GM12878 (cell line): Measurements from ENCODE around the gene YES1. TPM values are rescaled to one million over a fixed set of nuclear protein-coding genes. Genes with fewer than 3 reads are reported as not detected.

ENCODE experiments used
- ATAC-seq: fragments of 200-7000 bp; cut with Tn5 transposase; 3 replicates; pipeline ENCODE4 v1.9.1; 2020; ENCODE audit warnings: mild to moderate bottlenecking, moderate library complexity
- BruUV-seq: library from RNA; stranded (reverse); fragments of 400-500 nt; replicated peaks from 2 replicates; lab custom pipeline; 2021; lab: Mats Ljungman, UMichigan
- CTCF ChIA-PET: fragments of 300-600 bp; sonication (Branson Sonifier 250); formaldehyde crosslinking; extraction: SDS; loops from one replicate; lab custom pipeline; 2021; ENCODE audit warnings: inconsistent platforms; lab: Yijun Ruan, JAX
- POLR2A ChIA-PET: fragments of 350-600 bp; formaldehyde crosslinking; extraction: SDS; loops from one replicate; lab custom pipeline; 2021; ENCODE audit warnings: inconsistent platforms; lab: Charles Lee
- RAD21 ChIA-PET: fragments of 300-600 bp; sonication (Branson Sonifier 250); formaldehyde crosslinking; loops from one replicate; lab custom pipeline; 2023; ENCODE audit warnings: antibody characterized with exemption; ENCODE audit not compliant: unreplicated experiment; lab: Charles Lee
- SMC1A ChIA-PET: fragments of 300-600 bp; sonication (Branson Sonifier 250); formaldehyde crosslinking; loops from one replicate; lab custom pipeline; 2023; ENCODE audit not compliant: unreplicated experiment, uncharacterized antibody; lab: Charles Lee
- DNase-seq: peaks from one replicate; pipeline ENCODE4 v3.0.0-alpha.2; 2011; ENCODE audit warnings: low read depth, low spot score
- FAIRE-seq: peaks from 3 replicates; lab custom pipeline; 2011; peaks lifted over from hg19 to GRCh38; lab: Jason Lieb, UNC
- H2AFZ ChIP-seq: 2 replicates; pipeline ENCODE4 v1.6.0; 2011; ENCODE audit warnings: low read depth, low read length, control low read depth; ENCODE audit not compliant: control insufficient read depth
- H3K27ac ChIP-seq: 2 replicates; pipeline ENCODE4 v1.5.1; 2011; ENCODE audit warnings: control low read depth; ENCODE audit not compliant: control insufficient read depth, insufficient read depth
- H3K27me3 ChIP-seq, 2 experiments: replicated peaks in 1 of 2; 2 replicates each; pipeline versions ENCODE4 v1.6.0 to v1.6.1; 2011; ENCODE audit warnings: low read length in 1 of 2; ENCODE audit not compliant: control insufficient read depth in 2 of 2, insufficient read depth in 2 of 2
- H3K36me3 ChIP-seq, 2 experiments: 2 replicates each; pipeline ENCODE4 v1.5.1; 2011; ENCODE audit warnings: low read length in 1 of 2; ENCODE audit not compliant: control insufficient read depth in 2 of 2, insufficient read depth in 2 of 2
- H3K4me1 ChIP-seq: 2 replicates; pipeline ENCODE4 v1.6.1; 2011; ENCODE audit warnings: mild to moderate bottlenecking, low read length, moderate library complexity, mixed read lengths; ENCODE audit not compliant: control insufficient read depth, insufficient read depth
- H3K4me2 ChIP-seq: 2 replicates; pipeline ENCODE4 v1.6.0; 2011; ENCODE audit warnings: control low read depth; ENCODE audit not compliant: control insufficient read depth, insufficient read depth
- H3K4me3 ChIP-seq: fragments of 200-600 bp; sonication (generic); 2 replicates; pipeline ENCODE4 v1.5.1; 2016
- H3K79me2 ChIP-seq: 2 replicates; pipeline ENCODE4 v1.6.0; 2011; ENCODE audit warnings: low read length; ENCODE audit not compliant: control insufficient read depth, insufficient read depth
- H3K9ac ChIP-seq: 2 replicates; pipeline ENCODE4 v1.8.0; 2011; ENCODE audit warnings: low read length, control low read depth, mixed read lengths; ENCODE audit not compliant: control insufficient read depth, insufficient read depth
- H3K9me3 ChIP-seq: replicated peaks from 3 replicates; pipeline ENCODE4 v1.5.1; 2011; ENCODE audit warnings: mild to moderate bottlenecking, low read length; ENCODE audit not compliant: control insufficient read depth, insufficient read depth
- H4K20me1 ChIP-seq: 2 replicates; pipeline ENCODE4 v1.6.0; 2011; ENCODE audit not compliant: control insufficient read depth, insufficient read depth
- MEF2B ChIP-seq: fragments of 450-650 bp; IDR thresholded peaks from 2 replicates; pipeline ENCODE4 v1.6.1; 2018; ENCODE audit warnings: mild to moderate bottlenecking, moderate library complexity; ENCODE audit not compliant: partially characterized antibody, poor library complexity, severe bottlenecking
- PRDM15 ChIP-seq: fragments of 450-650 bp; formaldehyde crosslinking; IDR thresholded peaks from 2 replicates; pipeline ENCODE4 v1.4.0; 2020; ENCODE audit warnings: mild to moderate bottlenecking, moderate library complexity
- RELB ChIP-seq: fragments of 450-650 bp; IDR thresholded peaks from 2 replicates; pipeline ENCODE4 v1.6.1; 2017; ENCODE audit warnings: low read depth, mild to moderate bottlenecking, moderate library complexity
- REST ChIP-seq: IDR thresholded peaks from 2 replicates; pipeline ENCODE4 v1.6.1; 2012; ENCODE audit warnings: mild to moderate bottlenecking, low read depth, low read length
- SMAD1 ChIP-seq: fragments of 450-650 bp; IDR thresholded peaks from 2 replicates; pipeline ENCODE4 v1.6.1; 2018; ENCODE audit warnings: mild to moderate bottlenecking, low read depth; ENCODE audit not compliant: partially characterized antibody
- SREBF2 ChIP-seq: IDR thresholded peaks from 2 replicates; pipeline ENCODE4 v1.6.1; 2012; ENCODE audit warnings: mild to moderate bottlenecking, low read length
- SUPT20H ChIP-seq: IDR thresholded peaks from 2 replicates; pipeline ENCODE4 v1.6.1; 2011; ENCODE audit warnings: low read depth, mild to moderate bottlenecking, low read length, moderate library complexity, borderline replicate concordance; ENCODE audit not compliant: control insufficient read depth
- SUZ12 ChIP-seq: fragments of 200-600 bp; sonication (generic); IDR thresholded peaks from one replicate; pipeline ENCODE4 v1.6.1; 2018; ENCODE audit warnings: antibody characterized with exemption, mild to moderate bottlenecking; ENCODE audit not compliant: unreplicated experiment
- USF2 ChIP-seq: IDR thresholded peaks from 2 replicates; pipeline ENCODE4 v1.6.1; 2011; ENCODE audit warnings: low read depth, low read length, improper control_type of control experiment, borderline replicate concordance
- in situ Hi-C: fragments of 300-500 bp; cut with MboI; formaldehyde crosslinking; loops from 9 replicates; pipeline ENCODE4 v1.14.3; 2018; ENCODE audit warnings: mixed read lengths
- intact Hi-C: fragments of 100-400 bp; cut with micrococcal nuclease; formaldehyde crosslinking; loops from one replicate; pipeline ENCODE4 v1.14.2; 2022; ENCODE audit not compliant: unreplicated experiment
- polyA plus RNA-seq, 11 experiments: library from polyadenylated mRNA; depleted of rRNA in 4 of 11; unstranded in 6 of 11; stranded (reverse) in 5 of 11; fragments of >200 nt; fragmentation: Nextera tagmentation in 4 of 11; fragmentation: Illumina TruSeq in 1 of 11; extraction: Ambion mirVana in 4 of 11; extraction: Trizol in 1 of 11; gene quantifications; 1 replicate in 1 of 11; 2 replicates in 10 of 11; pipeline versions ENCODE4 v1.2.1 to v1.2.3, GENCODE V29; 2011 to 2016; ENCODE audit warnings: inconsistent platforms in 2 of 11, missing spikeins in 2 of 11, low read depth in 1 of 11
- total RNA-seq, 4 experiments: library from RNA; depleted of rRNA in 3 of 4; stranded (reverse); fragments of >200 nt in 3 of 4; fragmentation: Illumina TruSeq in 1 of 4; extraction: Trizol in 1 of 4; gene quantifications; 2 replicates each; pipeline versions ENCODE4 v1.2.1 to v1.2.3, GENCODE V29; 2013 to 2021

YES1 gene
- total and polyA plus RNA-seq, 10 of the 15 experiments (the other 5 are each of a cell fraction or from before 2014, with no cell fraction given) = 2.3 to 7.9 (median 5.8) TPM

GRCh38 chr18:770583-770961 lies 41.5 kb downstream of the YES1 start:
- no peak overlapping the region for H3K27ac ChIP-seq
- no peak overlapping the region for H3K9ac ChIP-seq
- no peaks in the 10 kb centered on the region for H3K27me3 ChIP-seq
- no peaks in the 10 kb centered on the region for H4K20me1 ChIP-seq
- H3K4me1 ChIP-seq = no peaks in the 10 kb centered on the region
- intact Hi-C loops (no loop called here), in situ Hi-C loops (no loop called here)
- no peak overlapping the region for H2AFZ ChIP-seq
- FAIRE-seq = no peak
- ChIA-PET SMC1A (no interaction called here), CTCF (interaction anchor here (1.5 kb wide), 1 partner anchor 60 kb away, joined by 5 read pairs; no protein-coding TSS in a partner anchor), POLR2A (interaction anchor here (0.6 kb wide), 1 partner anchor 19 kb away, joined by 4 read pairs; no protein-coding TSS in a partner anchor), RAD21 (no interaction called here)
- H3K36me3 ChIP-seq = no peaks in the 10 kb centered on the region; a peak in 1 of 4 replicates
- H3K4me3 ChIP-seq = no peak overlapping the region
- BruUV-seq = no TSS peak
- DNase-seq = no peak
- no peak for ATAC-seq
- no peaks in the 10 kb centered on the region; the same call in 1 of the 2 replicates for H3K79me2 ChIP-seq
- no peaks in the 10 kb centered on the region; the same call in 2 of the 3 replicates for H3K9me3 ChIP-seq
- H3K4me2 ChIP-seq = no peak overlapping the region
- TF ChIP-seq SUPT20H = no peak
- no peak for TF ChIP-seq SREBF2
- no peak for TF ChIP-seq RELB
- TF ChIP-seq MEF2B = no peak
- TF ChIP-seq REST = no peak
- no peak for TF ChIP-seq SUZ12
- TF ChIP-seq USF2 = no peak
- no peak for TF ChIP-seq SMAD1
- TF ChIP-seq PRDM15 (CRISPR knock-in tag) = no peak
